K562 (cell line): Measurements from ENCODE around the gene PCCA. TPM values are rescaled to one million over a fixed set of nuclear protein-coding genes. Genes with fewer than 3 reads are reported as not detected.

ENCODE experiments used
- ATAC-seq: fragments of 200-7000 bp; cut with Tn5 transposase; 3 replicates; pipeline ENCODE4 v1.9.1; 2020; ENCODE audit warnings: moderate library complexity
- BruUV-seq: library from RNA; stranded (reverse); fragments of 400-500 nt; replicated peaks from 2 replicates; lab custom pipeline; 2021; lab: Mats Ljungman, UMichigan
- CTCF ChIA-PET: fragments of 300-600 bp; formaldehyde crosslinking; extraction: SDS; loops from one replicate; lab custom pipeline; 2021; ENCODE audit warnings: low intra/inter-chr PET ratio; lab: Yijun Ruan, JAX
- POLR2A ChIA-PET: fragments of 300-600, 350-650 bp; sonication (Branson Sonifier 250); formaldehyde crosslinking; extraction: SDS; loops from one replicate; lab custom pipeline; 2021; ENCODE audit warnings: antibody characterized with exemption, inconsistent platforms; lab: Yijun Ruan, JAX
- DNase-seq, 4 experiments: peaks; one replicate each; pipeline versions ENCODE4 v3.0.0 to v3.0.0-alpha.2; 2011 to 2018; ENCODE audit warnings: low spot score in 3 of 4, mixed read lengths in 3 of 4; ENCODE audit errors: extremely low read depth in 1 of 4
- FAIRE-seq: peaks from 2 replicates; lab custom pipeline; 2011; peaks lifted over from hg19 to GRCh38; lab: Jason Lieb, UNC
- H2AFZ ChIP-seq: 2 replicates; pipeline ENCODE4 v1.6.0; 2011; ENCODE audit warnings: low read depth, low read length, control low read depth, inconsistent platforms
- H3K27ac ChIP-seq: fragments of 200-600 bp; 3 replicates; pipeline ENCODE4 v1.8.0; 2011; ENCODE audit warnings: low read depth, mild to moderate bottlenecking, control low read depth, inconsistent platforms, low read length, moderate library complexity, mixed read lengths; ENCODE audit errors: extremely low read depth
- H3K27me3 ChIP-seq, 2 experiments: fragments of 300-600 bp in 1 of 2; 2 replicates in 1 of 2; 3 replicates in 1 of 2; pipeline versions ENCODE4 v1.6.0 to v1.8.0; 2011; ENCODE audit warnings: inconsistent platforms in 2 of 2, low read length in 2 of 2, mild to moderate bottlenecking in 1 of 2, mixed read lengths in 1 of 2, moderate library complexity in 1 of 2; ENCODE audit not compliant: control insufficient read depth in 2 of 2, insufficient read depth in 2 of 2
- H3K36me3 ChIP-seq: fragments of 300-600 bp; 3 replicates; pipeline ENCODE4 v1.8.0; 2011; ENCODE audit warnings: mild to moderate bottlenecking, low read length, inconsistent platforms; ENCODE audit not compliant: control insufficient read depth, insufficient read depth
- H3K4me1 ChIP-seq, 2 experiments: fragments of 200-600 bp in 1 of 2; replicated peaks in 1 of 2; 2 replicates in 1 of 2; 3 replicates in 1 of 2; pipeline versions ENCODE4 v1.5.1 to v1.8.0; 2011; ENCODE audit warnings: inconsistent platforms in 2 of 2, low read length in 2 of 2, mild to moderate bottlenecking in 1 of 2, mixed read lengths in 1 of 2, moderate library complexity in 1 of 2; ENCODE audit not compliant: control insufficient read depth in 2 of 2, insufficient read depth in 2 of 2
- H3K4me2 ChIP-seq: 2 replicates; pipeline ENCODE4 v1.6.1; 2011; ENCODE audit warnings: low read length, control low read depth, inconsistent platforms, mixed read lengths; ENCODE audit not compliant: insufficient read depth
- H3K4me3 ChIP-seq: fragments of 200-600 bp; sonication (generic), shearing (Covaris generic); 2 replicates; pipeline ENCODE4 v1.5.1; 2016; ENCODE audit warnings: control low read depth, inconsistent platforms
- H3K79me2 ChIP-seq: fragments of 200-600 bp; 3 replicates; pipeline ENCODE4 v1.8.0; 2011; ENCODE audit warnings: low read length, inconsistent platforms; ENCODE audit not compliant: control insufficient read depth, insufficient read depth
- H3K9ac ChIP-seq, 2 experiments: 2 replicates each; pipeline versions ENCODE4 v1.6.0 to v1.6.1; 2011; ENCODE audit warnings: low read depth in 2 of 2, low read length in 2 of 2, control low read depth in 1 of 2, inconsistent platforms in 1 of 2, mild to moderate bottlenecking in 1 of 2, mixed read lengths in 1 of 2; ENCODE audit not compliant: insufficient read depth in 1 of 2
- H3K9me1 ChIP-seq: one replicate; pipeline ENCODE4 v1.6.0; 2011; ENCODE audit warnings: inconsistent platforms, mild to moderate bottlenecking, low read length, moderate library complexity; ENCODE audit not compliant: control insufficient read depth, insufficient read depth
- H3K9me3 ChIP-seq: replicated peaks from 2 replicates; pipeline ENCODE4 v1.5.1; 2011; ENCODE audit warnings: low read depth, low read length, inconsistent platforms; ENCODE audit not compliant: control insufficient read depth, insufficient read depth
- H4K20me1 ChIP-seq: replicated peaks from 2 replicates; pipeline ENCODE4 v1.6.1; 2011; ENCODE audit warnings: low read length, inconsistent platforms, mixed read lengths; ENCODE audit not compliant: control insufficient read depth, insufficient read depth
- CBFB ChIP-seq: sonication (generic); formaldehyde crosslinking; IDR thresholded peaks from 2 replicates; pipeline ENCODE4 v1.4.0; 2020; ENCODE audit warnings: mild to moderate bottlenecking, missing genetic modification reagents
- CREM ChIP-seq: IDR thresholded peaks from 2 replicates; pipeline ENCODE4 v1.6.1; 2014; ENCODE audit warnings: antibody characterized with exemption, low read depth
- DMBX1 ChIP-seq: fragments of 250-450 bp; sonication (Bioruptor Pico); IDR thresholded peaks from 2 replicates; pipeline ENCODE4 v1.8.0; 2022; ENCODE audit warnings: inconsistent platforms, mild to moderate bottlenecking, moderate library complexity, borderline replicate concordance
- MCM2 ChIP-seq: fragments of 450-650 bp; IDR thresholded peaks from 2 replicates; pipeline ENCODE4 v1.6.1; 2017; ENCODE audit warnings: low read depth, mild to moderate bottlenecking
- TFAM ChIP-seq: fragments of 250-450 bp; sonication (Bioruptor Pico); conservative IDR thresholded peaks from 2 replicates; pipeline ENCODE4 v1.5.0; 2021; ENCODE audit warnings: mild to moderate bottlenecking, moderate library complexity
- WGBS: fragments of 100-300 bp; shearing (Covaris generic); methylation state at CpG from one replicate; pipeline ENCODE4 v1.1.6; 2016; ENCODE audit warnings: low coverage, mixed read lengths; ENCODE audit not compliant: insufficient coverage; ENCODE audit errors: missing lambda C conversion rate; 5-methylcytosine and 5-hydroxymethylcytosine counted together
- in situ Hi-C: fragments of 300-500 bp; cut with MboI; formaldehyde crosslinking; loops from 4 replicates; pipeline ENCODE4 v1.15.0; 2018; ENCODE audit warnings: inconsistent platforms, mixed read lengths
- intact Hi-C: fragments of 100-400 bp; cut with micrococcal nuclease; formaldehyde crosslinking; loops from 2 replicates; pipeline ENCODE4 v1.14.2; 2022
- polyA plus RNA-seq, 8 experiments: library from polyadenylated mRNA; depleted of rRNA in 4 of 8; stranded (reverse) in 5 of 8; unstranded in 3 of 8; fragments of >200 nt; fragmentation: Nextera tagmentation in 2 of 8; fragmentation: Illumina TruSeq in 1 of 8; extraction: Ambion mirVana in 2 of 8; extraction: Trizol in 1 of 8; gene quantifications; 2 replicates each; pipeline versions ENCODE4 v1.2.1 to v1.2.3, GENCODE V29; 2011 to 2014; ENCODE audit warnings: inconsistent platforms in 1 of 8, missing spikeins in 1 of 8
- total RNA-seq, 7 experiments: library from RNA; depleted of rRNA in 6 of 7; stranded (reverse); fragments of >200 nt in 6 of 7; fragmentation: Illumina TruSeq in 2 of 7; extraction: Trizol in 2 of 7; gene quantifications; 2 replicates each; pipeline versions ENCODE4 v1.2.1 to v1.2.3, GENCODE V29; 2011 to 2021; ENCODE audit warnings: low replicate concordance in 1 of 7
- TF ChIP-seq, protein P1 (sequence below): fragments of 450-650 bp; formaldehyde crosslinking; IDR thresholded peaks from 2 replicates; pipeline ENCODE4 v1.4.0; 2020; ENCODE audit warnings: mild to moderate bottlenecking, moderate library complexity
- TF ChIP-seq, protein P2 (sequence below): fragments of 450-650 bp; formaldehyde crosslinking; IDR thresholded peaks from 2 replicates; pipeline ENCODE4 v1.4.0; 2022; ENCODE audit warnings: missing genetic modification characterization

The PCCA gene
- total and polyA plus RNA-seq, 9 of the 15 experiments (the other 6 are each of a cell fraction or from before 2014, with no cell fraction given): 5.2 to 14.1 (median 9.7) TPM

GRCh38 chr13:100179276-100179675 lies 90.4 kb downstream of the PCCA start (continued):
- TF ChIP-seq, protein P1, sequence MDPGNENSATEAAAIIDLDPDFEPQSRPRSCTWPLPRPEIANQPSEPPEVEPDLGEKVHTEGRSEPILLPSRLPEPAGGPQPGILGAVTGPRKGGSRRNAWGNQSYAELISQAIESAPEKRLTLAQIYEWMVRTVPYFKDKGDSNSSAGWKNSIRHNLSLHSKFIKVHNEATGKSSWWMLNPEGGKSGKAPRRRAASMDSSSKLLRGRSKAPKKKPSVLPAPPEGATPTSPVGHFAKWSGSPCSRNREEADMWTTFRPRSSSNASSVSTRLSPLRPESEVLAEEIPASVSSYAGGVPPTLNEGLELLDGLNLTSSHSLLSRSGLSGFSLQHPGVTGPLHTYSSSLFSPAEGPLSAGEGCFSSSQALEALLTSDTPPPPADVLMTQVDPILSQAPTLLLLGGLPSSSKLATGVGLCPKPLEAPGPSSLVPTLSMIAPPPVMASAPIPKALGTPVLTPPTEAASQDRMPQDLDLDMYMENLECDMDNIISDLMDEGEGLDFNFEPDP (CRISPR knock-in tag): no peak

GRCh38 chr13:100182900-100183490 lies 94.1 kb downstream of the PCCA start:
- in situ Hi-C loops (no loop called here), intact Hi-C loops (no loop called here)
- no peaks in the 10 kb centered on the region for H3K4me1 ChIP-seq
- no peaks in the 10 kb centered on the region; the same call in 1 of the 2 replicates for H4K20me1 ChIP-seq
- CTCF ChIA-PET: no interaction called here
- 41% methylated on average over 3 of the region's 4 CpGs for WGBS
- H3K36me3 ChIP-seq: no peaks in the 10 kb centered on the region
- no peak overlapping the region for H3K4me2 ChIP-seq
- no peaks in the 10 kb centered on the region for H3K9me3 ChIP-seq
- H3K79me2 ChIP-seq: no peaks in the 10 kb centered on the region
- BruUV-seq: no TSS peak
- TF ChIP-seq TFAM (CRISPR knock-in tag) (no peak), MCM2 (no peak), DMBX1 (CRISPR knock-in tag) (no peak), CREM (no peak), CBFB (no peak)
- TF ChIP-seq, protein P2, sequence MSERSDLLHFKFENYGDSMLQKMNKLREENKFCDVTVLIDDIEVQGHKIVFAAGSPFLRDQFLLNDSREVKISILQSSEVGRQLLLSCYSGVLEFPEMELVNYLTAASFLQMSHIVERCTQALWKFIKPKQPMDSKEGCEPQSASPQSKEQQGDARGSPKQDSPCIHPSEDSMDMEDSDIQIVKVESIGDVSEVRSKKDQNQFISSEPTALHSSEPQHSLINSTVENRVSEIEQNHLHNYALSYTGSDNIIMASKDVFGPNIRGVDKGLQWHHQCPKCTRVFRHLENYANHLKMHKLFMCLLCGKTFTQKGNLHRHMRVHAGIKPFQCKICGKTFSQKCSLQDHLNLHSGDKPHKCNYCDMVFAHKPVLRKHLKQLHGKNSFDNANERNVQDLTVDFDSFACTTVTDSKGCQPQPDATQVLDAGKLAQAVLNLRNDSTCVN: no peak
- H3K4me3 ChIP-seq: no peak overlapping the region
- no peaks in the 10 kb centered on the region for H3K27me3 ChIP-seq
- no peak overlapping the region for H3K9ac ChIP-seq
- no peaks in the 10 kb centered on the region for H3K9me1 ChIP-seq
- FAIRE-seq (no peak), ATAC-seq (no peak), DNase-seq (no peak)
- H2AFZ ChIP-seq: no peak overlapping the region
- POLR2A ChIA-PET: no interaction called here
- H3K27ac ChIP-seq: no peak overlapping the region
